K562 (cell line): Measurements from ENCODE around the gene SLC12A6. TPM values are rescaled to one million over a fixed set of nuclear protein-coding genes. Genes with fewer than 3 reads are reported as not detected.

ENCODE experiments used
- ATAC-seq: fragments of 200-7000 bp; cut with Tn5 transposase; 3 replicates; pipeline ENCODE4 v1.9.1; 2020; ENCODE audit warnings: moderate library complexity
- BruUV-seq: library from RNA; stranded (reverse); fragments of 400-500 nt; replicated peaks from 2 replicates; lab custom pipeline; 2021; lab: Mats Ljungman, UMichigan
- CTCF ChIA-PET: fragments of 300-600 bp; formaldehyde crosslinking; extraction: SDS; loops from one replicate; lab custom pipeline; 2021; ENCODE audit warnings: low intra/inter-chr PET ratio; lab: Yijun Ruan, JAX
- POLR2A ChIA-PET: fragments of 300-600, 350-650 bp; sonication (Branson Sonifier 250); formaldehyde crosslinking; extraction: SDS; loops from one replicate; lab custom pipeline; 2021; ENCODE audit warnings: antibody characterized with exemption, inconsistent platforms; lab: Yijun Ruan, JAX
- DNase-seq, 4 experiments: peaks; one replicate each; pipeline versions ENCODE4 v3.0.0 to v3.0.0-alpha.2; 2011 to 2018; ENCODE audit warnings: low spot score in 3 of 4, mixed read lengths in 3 of 4; ENCODE audit errors: extremely low read depth in 1 of 4
- FAIRE-seq: peaks from 2 replicates; lab custom pipeline; 2011; peaks lifted over from hg19 to GRCh38; lab: Jason Lieb, UNC
- H2AFZ ChIP-seq: 2 replicates; pipeline ENCODE4 v1.6.0; 2011; ENCODE audit warnings: low read depth, low read length, control low read depth, inconsistent platforms
- H3K27ac ChIP-seq: fragments of 200-600 bp; 3 replicates; pipeline ENCODE4 v1.8.0; 2011; ENCODE audit warnings: low read depth, mild to moderate bottlenecking, control low read depth, inconsistent platforms, low read length, moderate library complexity, mixed read lengths; ENCODE audit errors: extremely low read depth
- H3K27me3 ChIP-seq, 2 experiments: fragments of 300-600 bp in 1 of 2; 2 replicates in 1 of 2; 3 replicates in 1 of 2; pipeline versions ENCODE4 v1.6.0 to v1.8.0; 2011; ENCODE audit warnings: inconsistent platforms in 2 of 2, low read length in 2 of 2, mild to moderate bottlenecking in 1 of 2, mixed read lengths in 1 of 2, moderate library complexity in 1 of 2; ENCODE audit not compliant: control insufficient read depth in 2 of 2, insufficient read depth in 2 of 2
- H3K36me3 ChIP-seq: fragments of 300-600 bp; 3 replicates; pipeline ENCODE4 v1.8.0; 2011; ENCODE audit warnings: mild to moderate bottlenecking, low read length, inconsistent platforms; ENCODE audit not compliant: control insufficient read depth, insufficient read depth
- H3K4me1 ChIP-seq, 2 experiments: fragments of 200-600 bp in 1 of 2; replicated peaks in 1 of 2; 2 replicates in 1 of 2; 3 replicates in 1 of 2; pipeline versions ENCODE4 v1.5.1 to v1.8.0; 2011; ENCODE audit warnings: inconsistent platforms in 2 of 2, low read length in 2 of 2, mild to moderate bottlenecking in 1 of 2, mixed read lengths in 1 of 2, moderate library complexity in 1 of 2; ENCODE audit not compliant: control insufficient read depth in 2 of 2, insufficient read depth in 2 of 2
- H3K4me2 ChIP-seq: 2 replicates; pipeline ENCODE4 v1.6.1; 2011; ENCODE audit warnings: low read length, control low read depth, inconsistent platforms, mixed read lengths; ENCODE audit not compliant: insufficient read depth
- H3K4me3 ChIP-seq: fragments of 200-600 bp; sonication (generic), shearing (Covaris generic); 2 replicates; pipeline ENCODE4 v1.5.1; 2016; ENCODE audit warnings: control low read depth, inconsistent platforms
- H3K79me2 ChIP-seq: fragments of 200-600 bp; 3 replicates; pipeline ENCODE4 v1.8.0; 2011; ENCODE audit warnings: low read length, inconsistent platforms; ENCODE audit not compliant: control insufficient read depth, insufficient read depth
- H3K9ac ChIP-seq, 2 experiments: 2 replicates each; pipeline versions ENCODE4 v1.6.0 to v1.6.1; 2011; ENCODE audit warnings: low read depth in 2 of 2, low read length in 2 of 2, control low read depth in 1 of 2, inconsistent platforms in 1 of 2, mild to moderate bottlenecking in 1 of 2, mixed read lengths in 1 of 2; ENCODE audit not compliant: insufficient read depth in 1 of 2
- H3K9me1 ChIP-seq: one replicate; pipeline ENCODE4 v1.6.0; 2011; ENCODE audit warnings: inconsistent platforms, mild to moderate bottlenecking, low read length, moderate library complexity; ENCODE audit not compliant: control insufficient read depth, insufficient read depth
- H3K9me3 ChIP-seq: replicated peaks from 2 replicates; pipeline ENCODE4 v1.5.1; 2011; ENCODE audit warnings: low read depth, low read length, inconsistent platforms; ENCODE audit not compliant: control insufficient read depth, insufficient read depth
- H4K20me1 ChIP-seq: replicated peaks from 2 replicates; pipeline ENCODE4 v1.6.1; 2011; ENCODE audit warnings: low read length, inconsistent platforms, mixed read lengths; ENCODE audit not compliant: control insufficient read depth, insufficient read depth
- ARID1B ChIP-seq: fragments of 450-650 bp; IDR thresholded peaks from 2 replicates; pipeline ENCODE4 v1.6.1; 2016; ENCODE audit warnings: antibody characterized with exemption, mild to moderate bottlenecking, inconsistent platforms
- CEBPB ChIP-seq: fragments of 450-650 bp; IDR thresholded peaks from 2 replicates; pipeline ENCODE4 v1.6.1; 2016; ENCODE audit warnings: missing genetic modification characterization, missing compliant biosample characterization
- MEIS2 ChIP-seq: fragments of 450-650 bp; IDR thresholded peaks from 2 replicates; pipeline ENCODE4 v1.6.1; 2014; ENCODE audit warnings: mild to moderate bottlenecking; ENCODE audit not compliant: partially characterized antibody
- NR2F6 ChIP-seq: fragments of 450-650 bp; formaldehyde crosslinking; IDR thresholded peaks from 2 replicates; pipeline ENCODE4 v1.4.0; 2020; ENCODE audit warnings: mild to moderate bottlenecking
- PBX2 ChIP-seq, 2 experiments: IDR thresholded peaks in 1 of 2; conservative IDR thresholded peaks in 1 of 2; 2 replicates each; pipeline ENCODE4 v1.6.1; 2016; ENCODE audit warnings: low read depth in 2 of 2, mild to moderate bottlenecking in 1 of 2, missing compliant biosample characterization in 1 of 2, missing genetic modification characterization in 1 of 2, moderate library complexity in 1 of 2
- TRIM24 ChIP-seq, 2 experiments: fragments of 450-650 bp; IDR thresholded peaks; 2 replicates each; pipeline ENCODE4 v1.6.1; 2016
- WGBS: fragments of 100-300 bp; shearing (Covaris generic); methylation state at CpG from one replicate; pipeline ENCODE4 v1.1.6; 2016; ENCODE audit warnings: low coverage, mixed read lengths; ENCODE audit not compliant: insufficient coverage; ENCODE audit errors: missing lambda C conversion rate; 5-methylcytosine and 5-hydroxymethylcytosine counted together
- in situ Hi-C: fragments of 300-500 bp; cut with MboI; formaldehyde crosslinking; loops from 4 replicates; pipeline ENCODE4 v1.15.0; 2018; ENCODE audit warnings: inconsistent platforms, mixed read lengths
- intact Hi-C: fragments of 100-400 bp; cut with micrococcal nuclease; formaldehyde crosslinking; loops from 2 replicates; pipeline ENCODE4 v1.14.2; 2022
- polyA plus RNA-seq, 8 experiments: library from polyadenylated mRNA; depleted of rRNA in 4 of 8; stranded (reverse) in 5 of 8; unstranded in 3 of 8; fragments of >200 nt; fragmentation: Nextera tagmentation in 2 of 8; fragmentation: Illumina TruSeq in 1 of 8; extraction: Ambion mirVana in 2 of 8; extraction: Trizol in 1 of 8; gene quantifications; 2 replicates each; pipeline versions ENCODE4 v1.2.1 to v1.2.3, GENCODE V29; 2011 to 2014; ENCODE audit warnings: inconsistent platforms in 1 of 8, missing spikeins in 1 of 8
- total RNA-seq, 7 experiments: library from RNA; depleted of rRNA in 6 of 7; stranded (reverse); fragments of >200 nt in 6 of 7; fragmentation: Illumina TruSeq in 2 of 7; extraction: Trizol in 2 of 7; gene quantifications; 2 replicates each; pipeline versions ENCODE4 v1.2.1 to v1.2.3, GENCODE V29; 2011 to 2021; ENCODE audit warnings: low replicate concordance in 1 of 7

Gene SLC12A6
- total and polyA plus RNA-seq, 9 of the 15 experiments (the other 6 are each of a cell fraction or from before 2014, with no cell fraction given) = 1.4 to 16.4 (median 6.7) TPM

- BruUV-seq = no TSS peak
- no peak for ATAC-seq
- TF ChIP-seq ARID1B = 0 out of 2 replicates have a peak, but pooled peaks have one; percentile 15
- peak; percentile 13 for TF ChIP-seq MEIS2
- peak; percentile 37 to 58; a peak in 3 of 4 replicates for TF ChIP-seq TRIM24 (IDR thresholded peaks at IDR 0.05)
- no peak for TF ChIP-seq NR2F6
- no peak for TF ChIP-seq PBX2 (CRISPR knock-in tag; IDR thresholded peaks at IDR 0.05; ENCODE audit: low read depth)
- peak; percentile 43 for TF ChIP-seq PBX2 (tag; conservative IDR thresholded peaks at IDR 0.05; ENCODE audit: low read depth)
- peak; percentile 64 for TF ChIP-seq CEBPB (tag)
- Histone ChIP-seq H3K79me2 (no peaks in the 10 kb centered on the region), H4K20me1 (no peaks in the 10 kb centered on the region), H3K4me2 (no peak overlapping the region), H3K9ac (no peak overlapping the region), H3K4me1 (no peaks in the 10 kb centered on the region), H3K4me3 (no peak overlapping the region), H2AFZ (no peak overlapping the region), H3K27me3 (no peaks in the 10 kb centered on the region), H3K36me3 (no peaks in the 10 kb centered on the region), H3K27ac (no peak overlapping the region), H3K9me1 (no peaks in the 10 kb centered on the region), H3K9me3 (no peaks in the 10 kb centered on the region)
- intact Hi-C loops = no loop called here
- in situ Hi-C loops = no loop called here
- DNase-seq = no peak
- no peak for FAIRE-seq
- WGBS = 29% methylated on average over 3 of the region's 3 CpGs
- ChIA-PET CTCF (no interaction called here), POLR2A (no interaction called here)
These were observed 66.1 kb downstream of the SLC12A6 start for GRCh38 chr15:34271493-34271892.
